Liver (tissue), 9 donors: Measurements from ENCODE around the gene HES6. TPM values are rescaled to one million over a fixed set of nuclear protein-coding genes. Genes with fewer than 3 reads are reported as not detected.

Source experiments
- DNase-seq: peaks from one replicate; pipeline ENCODE4 v3.0.0-alpha.2; 2017; ENCODE audit warnings: low spot score
- H3K27ac ChIP-seq, 2 donors: one replicate each; pipeline ENCODE4 v1.7.0; 2013; ENCODE audit warnings: inconsistent platforms in 2 of 2, low read length in 2 of 2, control low read depth in 1 of 2, low read depth in 1 of 2, mild to moderate bottlenecking in 1 of 2
- H3K27me3 ChIP-seq, 4 donors: one replicate each; pipeline versions ENCODE4 v1.6.1 to v1.7.0; 2013; ENCODE audit warnings: low read length in 3 of 4, inconsistent platforms in 1 of 4, mild to moderate bottlenecking in 1 of 4, moderate library complexity in 1 of 4; ENCODE audit not compliant: control insufficient read depth in 4 of 4, insufficient read depth in 4 of 4
- H3K36me3 ChIP-seq, 4 donors: one replicate each; pipeline versions ENCODE4 v1.6.1 to v1.7.0; 2013; ENCODE audit warnings: low read length in 3 of 4, mild to moderate bottlenecking in 3 of 4, low read depth in 1 of 4, moderate library complexity in 1 of 4; ENCODE audit not compliant: control insufficient read depth in 4 of 4, insufficient read depth in 3 of 4
- H3K4me1 ChIP-seq, 4 donors: one replicate each; pipeline versions ENCODE4 v1.6.1 to v1.7.0; 2013; ENCODE audit warnings: low read length in 3 of 4, mild to moderate bottlenecking in 3 of 4, moderate library complexity in 1 of 4; ENCODE audit not compliant: control insufficient read depth in 4 of 4, insufficient read depth in 4 of 4
- H3K4me3 ChIP-seq, 3 donors: one replicate each; pipeline versions ENCODE4 v1.6.1 to v1.7.0; 2013; ENCODE audit warnings: low read length in 3 of 3, control low read depth in 1 of 3, low read depth in 1 of 3, mild to moderate bottlenecking in 1 of 3
- H3K9ac ChIP-seq, 2 donors: one replicate each; pipeline ENCODE4 v1.7.0; 2013; ENCODE audit warnings: low read length in 2 of 2, mild to moderate bottlenecking in 2 of 2, moderate library complexity in 2 of 2, control low read depth in 1 of 2, low read depth in 1 of 2
- H3K9me3 ChIP-seq, 4 donors: one replicate each; pipeline versions ENCODE4 v1.6.1 to v1.7.0; 2013; ENCODE audit warnings: low read length in 3 of 4; ENCODE audit not compliant: control insufficient read depth in 4 of 4
- EGR1 ChIP-seq, 2 donors: IDR thresholded peaks; 2 replicates each; pipeline ENCODE4 v1.6.1; 2016 to 2018; ENCODE audit warnings: antibody characterized with exemption in 2 of 2, low read depth in 2 of 2
- FOXA1 ChIP-seq: IDR thresholded peaks from 2 replicates; pipeline ENCODE4 v1.6.1; 2016; ENCODE audit warnings: antibody characterized with exemption
- FOXA2 ChIP-seq: IDR thresholded peaks from 2 replicates; pipeline ENCODE4 v1.6.1; 2016; ENCODE audit warnings: antibody characterized with exemption
- HNF4A ChIP-seq, 2 donors: conservative IDR thresholded peaks; 2 replicates each; pipeline ENCODE4 v1.6.1; 2016; ENCODE audit warnings: antibody characterized with exemption in 2 of 2, mild to moderate bottlenecking in 2 of 2
- HNF4G ChIP-seq: IDR thresholded peaks from 2 replicates; pipeline ENCODE4 v1.6.1; 2016; ENCODE audit warnings: antibody characterized with exemption
- JUND ChIP-seq, 2 donors: IDR thresholded peaks; 2 replicates each; pipeline ENCODE4 v1.6.1; 2016; ENCODE audit warnings: antibody characterized with exemption in 2 of 2
- NR2F2 ChIP-seq: IDR thresholded peaks from 2 replicates; pipeline ENCODE4 v1.6.1; 2016; ENCODE audit warnings: antibody characterized with exemption
- RAD21 ChIP-seq, 2 donors: IDR thresholded peaks; 2 replicates each; pipeline ENCODE4 v1.6.1; 2016; ENCODE audit warnings: antibody characterized with exemption in 2 of 2, mild to moderate bottlenecking in 2 of 2
- RXRA ChIP-seq, 2 donors: IDR thresholded peaks; 2 replicates each; pipeline ENCODE4 v1.6.1; 2017 to 2018; ENCODE audit warnings: antibody characterized with exemption in 2 of 2, mild to moderate bottlenecking in 1 of 2
- SP1 ChIP-seq: IDR thresholded peaks from 2 replicates; pipeline ENCODE4 v1.6.1; 2018; ENCODE audit warnings: antibody characterized with exemption, mild to moderate bottlenecking
- TAF1 ChIP-seq: conservative IDR thresholded peaks from 2 replicates; pipeline ENCODE4 v1.6.1; 2016; ENCODE audit warnings: antibody characterized with exemption, mild to moderate bottlenecking
- YY1 ChIP-seq: IDR thresholded peaks from 2 replicates; pipeline ENCODE4 v1.6.1; 2016; ENCODE audit warnings: antibody characterized with exemption, mild to moderate bottlenecking
- WGBS: extraction: QIAGEN DNeasy Blood & Tissue Kit; methylation state at CpG from one replicate; pipeline ENCODE4 v1.1.7; 2013; 5-methylcytosine and 5-hydroxymethylcytosine counted together
- polyA plus RNA-seq, 2 donors: library from polyadenylated mRNA; stranded (reverse) in 1 of 2; unstranded in 1 of 2; fragments of 200-250 nt in 1 of 2; fragments of >200 nt in 1 of 2; fragmentation: Nextera tagmentation in 1 of 2; extraction: Ambion mirVana in 1 of 2; gene quantifications; one replicate each; pipeline versions ENCODE4 v1.2.1 to v1.2.3, GENCODE V29; 2013 to 2015
- total RNA-seq, 2 donors: library from RNA; depleted of rRNA; stranded (reverse); fragments of >200 nt; gene quantifications; one replicate each; pipeline ENCODE4 v1.2.3, GENCODE V29; 2014
- TF ChIP-seq, protein P1 (sequence below): IDR thresholded peaks from 2 replicates; pipeline ENCODE4 v1.6.1; 2016; ENCODE audit warnings: antibody characterized with exemption
- TF ChIP-seq, protein P2 (sequence below): IDR thresholded peaks from 2 replicates; pipeline ENCODE4 v1.6.1; 2016; ENCODE audit warnings: antibody characterized with exemption, mild to moderate bottlenecking
- TF ChIP-seq, protein P3 (sequence below): IDR thresholded peaks from 2 replicates; pipeline ENCODE4 v1.6.1; 2016; ENCODE audit warnings: antibody characterized with exemption
- TF ChIP-seq, protein P4 (sequence below): fragments of 150-350 bp; IDR thresholded peaks from 2 replicates; pipeline ENCODE4 v1.5.1; 2017; ENCODE audit warnings: improper control_type of control experiment, low read depth, low read length; ENCODE audit not compliant: missing input control
- TF ChIP-seq, protein P5 (sequence below): IDR thresholded peaks from 2 replicates; pipeline ENCODE4 v1.6.1; 2016; ENCODE audit warnings: antibody characterized with exemption
- donor health status: healthy.
- donor health status: healthy.
- donor health status: healthy.
- donor health status: healthy.
- donor health status: healthy.

Gene HES6
- total and polyA plus RNA-seq, 4 donors, result 1.7 to 13.2 (median 2.6) TPM

DNA sequence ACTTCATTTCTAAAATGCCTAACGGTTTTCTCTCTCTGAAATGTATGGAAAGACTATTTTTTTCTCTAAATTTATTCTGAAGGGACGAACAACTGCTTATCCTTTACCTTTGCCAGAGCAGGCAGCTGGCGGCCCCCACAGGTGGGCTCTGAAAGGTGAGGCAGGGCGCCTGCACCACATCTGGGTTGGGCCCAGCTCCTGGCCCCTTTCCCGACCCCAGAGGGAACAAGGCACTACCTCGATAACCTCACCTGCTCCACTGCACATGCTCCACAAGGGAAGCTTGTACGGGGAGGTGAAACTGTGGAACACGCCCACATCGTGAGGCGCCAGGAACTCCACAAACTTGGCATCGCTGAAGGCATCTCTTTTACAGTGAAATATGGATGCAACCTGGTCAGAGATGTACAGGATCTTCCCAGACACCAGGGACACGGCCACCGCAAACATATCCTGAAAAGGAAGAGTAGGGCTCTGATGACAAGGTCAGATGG, 31.3 kb upstream of the HES6 start:
- DNase-seq, result no peak
- Histone ChIP-seq H3K9ac (no peak overlapping the region), H3K27ac (no peak overlapping the region), H3K4me3 (no peak overlapping the region), H3K9me3 (no peaks in the 10 kb centered on the region), H3K27me3 (no peaks in the 10 kb centered on the region), H3K36me3 (peaks cover 5 to 69% (median 45%) of the 10 kb centered on the region in 4 donors), H3K4me1 (peaks cover 1 to 15% (median 7%) of the 10 kb centered on the region in 4 donors)
- TF ChIP-seq FOXA1 (no peak), FOXA2 (no peak), HNF4G (no peak), YY1 (no peak), RAD21 (IDR thresholded peaks at IDR 0.05) (no peak), HNF4A (conservative IDR thresholded peaks at IDR 0.05) (no peak), SP1 (no peak), RXRA (IDR thresholded peaks at IDR 0.05) (no peak), JUND (IDR thresholded peaks at IDR 0.05) (no peak), TAF1 (no peak), NR2F2 (no peak), EGR1 (IDR thresholded peaks at IDR 0.05; ENCODE audit: low read depth in 2 of 2) (no peak)
- TF ChIP-seq, protein P1, sequence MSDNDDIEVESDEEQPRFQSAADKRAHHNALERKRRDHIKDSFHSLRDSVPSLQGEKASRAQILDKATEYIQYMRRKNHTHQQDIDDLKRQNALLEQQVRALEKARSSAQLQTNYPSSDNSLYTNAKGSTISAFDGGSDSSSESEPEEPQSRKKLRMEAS, result no peak
- TF ChIP-seq, protein P2, sequence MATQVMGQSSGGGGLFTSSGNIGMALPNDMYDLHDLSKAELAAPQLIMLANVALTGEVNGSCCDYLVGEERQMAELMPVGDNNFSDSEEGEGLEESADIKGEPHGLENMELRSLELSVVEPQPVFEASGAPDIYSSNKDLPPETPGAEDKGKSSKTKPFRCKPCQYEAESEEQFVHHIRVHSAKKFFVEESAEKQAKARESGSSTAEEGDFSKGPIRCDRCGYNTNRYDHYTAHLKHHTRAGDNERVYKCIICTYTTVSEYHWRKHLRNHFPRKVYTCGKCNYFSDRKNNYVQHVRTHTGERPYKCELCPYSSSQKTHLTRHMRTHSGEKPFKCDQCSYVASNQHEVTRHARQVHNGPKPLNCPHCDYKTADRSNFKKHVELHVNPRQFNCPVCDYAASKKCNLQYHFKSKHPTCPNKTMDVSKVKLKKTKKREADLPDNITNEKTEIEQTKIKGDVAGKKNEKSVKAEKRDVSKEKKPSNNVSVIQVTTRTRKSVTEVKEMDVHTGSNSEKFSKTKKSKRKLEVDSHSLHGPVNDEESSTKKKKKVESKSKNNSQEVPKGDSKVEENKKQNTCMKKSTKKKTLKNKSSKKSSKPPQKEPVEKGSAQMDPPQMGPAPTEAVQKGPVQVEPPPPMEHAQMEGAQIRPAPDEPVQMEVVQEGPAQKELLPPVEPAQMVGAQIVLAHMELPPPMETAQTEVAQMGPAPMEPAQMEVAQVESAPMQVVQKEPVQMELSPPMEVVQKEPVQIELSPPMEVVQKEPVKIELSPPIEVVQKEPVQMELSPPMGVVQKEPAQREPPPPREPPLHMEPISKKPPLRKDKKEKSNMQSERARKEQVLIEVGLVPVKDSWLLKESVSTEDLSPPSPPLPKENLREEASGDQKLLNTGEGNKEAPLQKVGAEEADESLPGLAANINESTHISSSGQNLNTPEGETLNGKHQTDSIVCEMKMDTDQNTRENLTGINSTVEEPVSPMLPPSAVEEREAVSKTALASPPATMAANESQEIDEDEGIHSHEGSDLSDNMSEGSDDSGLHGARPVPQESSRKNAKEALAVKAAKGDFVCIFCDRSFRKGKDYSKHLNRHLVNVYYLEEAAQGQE, result no peak
- TF ChIP-seq, protein P3, sequence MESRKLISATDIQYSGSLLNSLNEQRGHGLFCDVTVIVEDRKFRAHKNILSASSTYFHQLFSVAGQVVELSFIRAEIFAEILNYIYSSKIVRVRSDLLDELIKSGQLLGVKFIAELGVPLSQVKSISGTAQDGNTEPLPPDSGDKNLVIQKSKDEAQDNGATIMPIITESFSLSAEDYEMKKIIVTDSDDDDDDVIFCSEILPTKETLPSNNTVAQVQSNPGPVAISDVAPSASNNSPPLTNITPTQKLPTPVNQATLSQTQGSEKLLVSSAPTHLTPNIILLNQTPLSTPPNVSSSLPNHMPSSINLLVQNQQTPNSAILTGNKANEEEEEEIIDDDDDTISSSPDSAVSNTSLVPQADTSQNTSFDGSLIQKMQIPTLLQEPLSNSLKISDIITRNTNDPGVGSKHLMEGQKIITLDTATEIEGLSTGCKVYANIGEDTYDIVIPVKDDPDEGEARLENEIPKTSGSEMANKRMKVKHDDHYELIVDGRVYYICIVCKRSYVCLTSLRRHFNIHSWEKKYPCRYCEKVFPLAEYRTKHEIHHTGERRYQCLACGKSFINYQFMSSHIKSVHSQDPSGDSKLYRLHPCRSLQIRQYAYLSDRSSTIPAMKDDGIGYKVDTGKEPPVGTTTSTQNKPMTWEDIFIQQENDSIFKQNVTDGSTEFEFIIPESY, result no peak
- TF ChIP-seq, protein P4, sequence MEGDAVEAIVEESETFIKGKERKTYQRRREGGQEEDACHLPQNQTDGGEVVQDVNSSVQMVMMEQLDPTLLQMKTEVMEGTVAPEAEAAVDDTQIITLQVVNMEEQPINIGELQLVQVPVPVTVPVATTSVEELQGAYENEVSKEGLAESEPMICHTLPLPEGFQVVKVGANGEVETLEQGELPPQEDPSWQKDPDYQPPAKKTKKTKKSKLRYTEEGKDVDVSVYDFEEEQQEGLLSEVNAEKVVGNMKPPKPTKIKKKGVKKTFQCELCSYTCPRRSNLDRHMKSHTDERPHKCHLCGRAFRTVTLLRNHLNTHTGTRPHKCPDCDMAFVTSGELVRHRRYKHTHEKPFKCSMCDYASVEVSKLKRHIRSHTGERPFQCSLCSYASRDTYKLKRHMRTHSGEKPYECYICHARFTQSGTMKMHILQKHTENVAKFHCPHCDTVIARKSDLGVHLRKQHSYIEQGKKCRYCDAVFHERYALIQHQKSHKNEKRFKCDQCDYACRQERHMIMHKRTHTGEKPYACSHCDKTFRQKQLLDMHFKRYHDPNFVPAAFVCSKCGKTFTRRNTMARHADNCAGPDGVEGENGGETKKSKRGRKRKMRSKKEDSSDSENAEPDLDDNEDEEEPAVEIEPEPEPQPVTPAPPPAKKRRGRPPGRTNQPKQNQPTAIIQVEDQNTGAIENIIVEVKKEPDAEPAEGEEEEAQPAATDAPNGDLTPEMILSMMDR, result no peak
- TF ChIP-seq, protein P5, sequence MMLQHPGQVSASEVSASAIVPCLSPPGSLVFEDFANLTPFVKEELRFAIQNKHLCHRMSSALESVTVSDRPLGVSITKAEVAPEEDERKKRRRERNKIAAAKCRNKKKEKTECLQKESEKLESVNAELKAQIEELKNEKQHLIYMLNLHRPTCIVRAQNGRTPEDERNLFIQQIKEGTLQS, result no peak
- 90% methylated on average over 13 of the region's 13 CpGs for WGBS

DNA sequence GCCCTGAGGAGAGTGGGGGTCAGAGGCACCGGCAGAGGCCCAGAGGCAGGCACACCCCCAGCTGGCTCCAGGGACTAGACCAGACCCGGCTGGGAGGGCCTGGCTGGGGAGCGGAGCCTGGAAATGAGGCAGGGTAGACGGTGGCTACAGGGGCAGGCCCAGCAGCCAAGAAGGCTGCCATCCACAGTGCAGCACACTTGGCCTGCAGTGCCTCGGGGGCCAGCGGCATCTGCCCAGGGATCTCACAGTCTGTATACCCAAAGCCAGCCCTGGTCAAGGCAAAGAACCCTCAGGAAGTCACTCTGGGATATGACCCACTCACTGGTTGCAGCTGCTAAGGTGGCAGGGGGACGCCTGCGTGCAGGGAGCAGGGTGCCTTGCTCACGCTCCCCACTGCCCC, 30.8 kb upstream of the HES6 start:
- 98% methylated on average over 9 of the region's 9 CpGs for WGBS
- H3K9ac ChIP-seq, result no peak overlapping the region
- peaks cover 5 to 68% (median 43%) of the 10 kb centered on the region in 4 donors for H3K36me3 ChIP-seq
- no peak for TF ChIP-seq TAF1
- TF ChIP-seq FOXA2, result no peak
- TF ChIP-seq, protein P1, result no peak
- TF ChIP-seq, protein P4, result no peak
- TF ChIP-seq RAD21 (IDR thresholded peaks at IDR 0.05), result no peak
- TF ChIP-seq RXRA (IDR thresholded peaks at IDR 0.05), result no peak
- no peak for TF ChIP-seq NR2F2
- TF ChIP-seq EGR1 (IDR thresholded peaks at IDR 0.05; ENCODE audit: low read depth in 2 of 2), result no peak
- no peak for TF ChIP-seq FOXA1
- TF ChIP-seq, protein P3, result no peak
- H3K9me3 ChIP-seq, result no peaks in the 10 kb centered on the region
- no peak overlapping the region for H3K27ac ChIP-seq
- H3K4me1 ChIP-seq, result peaks cover 1 to 15% (median 7%) of the 10 kb centered on the region in 4 donors
- no peak overlapping the region for H3K4me3 ChIP-seq
- DNase-seq, result no peak
- H3K27me3 ChIP-seq, result no peaks in the 10 kb centered on the region
